ENCODE data around the gene FAM131A.

Gene FAM131A

GRCh38 chr3:184360070-184360928 lies 22.9 kb downstream of the FAM131A start:
- TF ChIP-seq TAF1 (IDR thresholded peaks at IDR 0.05; ENCODE audit: low read depth, low read length) (no peak), POU2F2 (IDR thresholded peaks at IDR 0.05; ENCODE audit: low read depth, low read length) (no peak), POLR2A (IDR thresholded peaks at IDR 0.05; ENCODE audit: low read depth, low read length) (no peak), PAX5 (IDR thresholded peaks at IDR 0.05; ENCODE audit: insufficient read depth, low read length, severe bottlenecking) (no peak), SPI1 (IDR thresholded peaks at IDR 0.05; ENCODE audit: low read depth, low read length) (no peak), POLR2AphosphoS5 (IDR thresholded peaks at IDR 0.05; ENCODE audit: low read depth, low read length) (no peak)
- DNase-seq (ENCODE audit: insufficient read length, low spot score) (no peak), FAIRE-seq (no peak)

DNA sequence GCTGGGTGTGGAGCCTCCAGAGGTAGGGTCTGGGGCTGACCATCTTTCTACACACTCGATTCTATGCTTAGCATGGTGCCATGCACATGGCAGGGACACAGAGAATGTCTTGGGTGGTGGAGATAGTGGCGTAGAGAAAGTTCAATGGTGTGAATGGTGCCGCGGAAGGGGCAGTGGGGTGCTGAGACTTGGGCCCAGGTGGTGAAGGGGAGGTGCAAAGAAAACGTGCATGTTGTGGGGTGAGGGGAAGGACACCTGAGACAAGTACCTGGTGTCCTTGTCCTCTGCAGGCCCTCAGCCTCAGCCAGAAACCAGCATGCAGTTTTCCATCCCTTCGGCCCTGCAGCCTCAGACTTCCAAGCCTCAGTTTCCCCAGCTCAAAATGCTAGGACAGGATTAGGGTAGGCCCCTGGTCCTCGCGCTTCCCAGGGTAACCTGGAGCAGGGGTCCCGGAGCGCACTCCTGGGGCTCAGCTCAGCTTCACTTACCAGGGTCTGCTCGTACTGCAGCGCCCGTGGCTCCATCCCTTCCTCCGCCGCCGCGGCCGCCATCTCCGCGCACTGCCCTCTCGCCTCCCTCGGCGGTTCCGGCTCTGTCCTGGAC lies 23.6 kb downstream of the FAM131A start:
- FAIRE-seq (peak; percentile 38), DNase-seq (ENCODE audit: insufficient read length, low spot score) (no peak)
- TF ChIP-seq TAF1 (IDR thresholded peaks at IDR 0.05; ENCODE audit: low read depth, low read length) = no peak
- TF ChIP-seq PAX5 (IDR thresholded peaks at IDR 0.05; ENCODE audit: insufficient read depth, low read length, severe bottlenecking) = no peak
- no peak for TF ChIP-seq SPI1 (IDR thresholded peaks at IDR 0.05; ENCODE audit: low read depth, low read length)
- TF ChIP-seq POU2F2 (IDR thresholded peaks at IDR 0.05; ENCODE audit: low read depth, low read length) = no peak
- TF ChIP-seq POLR2A (IDR thresholded peaks at IDR 0.05; ENCODE audit: low read depth, low read length) = no peak
- no peak for TF ChIP-seq POLR2AphosphoS5 (IDR thresholded peaks at IDR 0.05; ENCODE audit: low read depth, low read length)

DNA sequence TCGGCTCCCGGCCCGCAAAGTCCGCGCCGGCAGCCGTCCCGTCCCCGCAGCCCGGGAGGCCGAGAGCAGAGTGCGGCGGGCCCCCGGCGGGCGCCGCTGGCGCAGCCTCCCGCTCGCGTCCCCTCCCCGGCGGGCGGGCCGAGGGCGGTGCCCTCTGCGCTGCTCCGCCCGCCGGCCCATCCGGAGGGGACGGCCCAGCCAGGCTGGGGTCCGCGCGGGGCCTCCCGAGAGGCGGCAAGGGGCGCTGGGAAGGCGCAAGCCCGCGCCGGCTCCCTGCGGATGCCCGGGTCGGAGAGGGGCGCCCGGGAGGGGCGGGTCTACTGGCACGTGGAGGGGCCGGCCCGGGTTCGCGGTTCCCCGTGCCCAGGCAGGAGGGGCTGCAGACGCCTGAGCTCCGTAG lies 24.1 kb downstream of the FAM131A start, which contains the start of the genes CLCN2 and POLR2H:
Gene CLCN2, minus strand, starts transcription at position 74 of the 400 bp plus-strand sequence. CDS start 126 bp downstream, outside the sequence.
Gene POLR2H, plus strand, starts transcription at position 179 of the 400 bp plus-strand sequence. CDS start 1,783 bp downstream, outside the sequence.
- TF ChIP-seq POU2F2 (IDR thresholded peaks at IDR 0.05; ENCODE audit: low read depth, low read length) (no peak), TAF1 (IDR thresholded peaks at IDR 0.05; ENCODE audit: low read depth, low read length) (no peak), POLR2AphosphoS5 (IDR thresholded peaks at IDR 0.05; ENCODE audit: low read depth, low read length) (no peak), PAX5 (IDR thresholded peaks at IDR 0.05; ENCODE audit: insufficient read depth, low read length, severe bottlenecking) (no peak), SPI1 (IDR thresholded peaks at IDR 0.05; ENCODE audit: low read depth, low read length) (no peak), POLR2A (IDR thresholded peaks at IDR 0.05; ENCODE audit: low read depth, low read length) (no peak)
- no peak for DNase-seq (ENCODE audit: insufficient read length, low spot score)
- peak; percentile 71 for FAIRE-seq

GRCh38 chr3:184361932-184362667 lies 24.7 kb downstream of the FAM131A start:
- peak; percentile 59 for FAIRE-seq
- TF ChIP-seq POLR2A (IDR thresholded peaks at IDR 0.05; ENCODE audit: low read depth, low read length) (no peak), SPI1 (IDR thresholded peaks at IDR 0.05; ENCODE audit: low read depth, low read length) (no peak), POU2F2 (IDR thresholded peaks at IDR 0.05; ENCODE audit: low read depth, low read length) (no peak), PAX5 (IDR thresholded peaks at IDR 0.05; ENCODE audit: insufficient read depth, low read length, severe bottlenecking) (no peak), POLR2AphosphoS5 (IDR thresholded peaks at IDR 0.05; ENCODE audit: low read depth, low read length) (no peak), TAF1 (IDR thresholded peaks at IDR 0.05; ENCODE audit: low read depth, low read length) (no peak)
- DNase-seq (ENCODE audit: insufficient read length, low spot score) = no peak

DNA sequence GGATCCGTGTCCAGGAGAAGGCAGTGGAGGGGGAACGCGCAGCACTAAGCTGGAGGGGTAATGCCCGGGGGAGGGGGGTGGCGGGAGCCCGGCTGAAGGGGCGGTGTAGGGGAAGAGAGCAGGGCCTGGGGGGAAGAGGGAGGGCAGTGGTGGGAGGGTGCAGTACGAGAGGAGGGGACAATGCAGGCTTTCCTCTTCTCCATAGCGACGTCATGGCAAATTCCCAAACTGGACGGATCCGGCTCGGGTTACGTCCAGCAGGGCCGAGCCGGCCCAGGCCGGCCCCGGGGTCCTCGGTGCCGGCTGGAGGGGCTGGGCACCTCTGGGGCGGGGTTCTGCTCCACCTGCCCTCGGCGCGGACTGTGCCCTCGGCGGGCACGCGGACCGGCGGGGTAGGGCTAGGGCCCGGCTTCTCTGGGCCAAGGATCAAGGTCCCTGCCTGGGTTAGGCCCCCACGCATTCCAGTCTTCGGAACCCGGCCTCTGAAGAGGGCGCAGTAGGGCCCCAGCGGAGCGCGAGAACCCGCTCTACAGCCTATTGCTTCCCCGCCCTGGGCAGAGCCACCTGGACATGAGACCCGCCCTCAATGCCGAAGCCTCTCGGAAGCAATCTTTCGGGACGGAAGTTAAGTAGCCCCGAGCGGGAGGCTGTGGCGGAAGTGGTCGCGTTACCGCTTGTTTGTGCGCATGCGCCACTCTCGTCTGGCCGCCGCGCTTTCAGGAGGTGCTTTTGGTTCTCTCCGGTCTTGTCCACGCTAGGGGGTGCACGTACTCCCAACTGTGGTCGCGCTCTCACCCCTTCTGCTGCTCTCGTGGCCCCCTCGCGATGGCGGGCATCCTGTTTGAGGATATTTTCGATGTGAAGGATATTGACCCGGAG lies 25.5 kb downstream of the FAM131A start:
- TF ChIP-seq SPI1 (IDR thresholded peaks at IDR 0.05; ENCODE audit: low read depth, low read length) (0 out of 2 replicates have a peak, but pooled peaks have one; percentile 28), TAF1 (IDR thresholded peaks at IDR 0.05; ENCODE audit: low read depth, low read length) (peak; percentile 74; the same call in 1 of the 2 replicates), POLR2A (IDR thresholded peaks at IDR 0.05; ENCODE audit: low read depth, low read length) (peak; percentile 90), POU2F2 (IDR thresholded peaks at IDR 0.05; ENCODE audit: low read depth, low read length) (no peak), POLR2AphosphoS5 (IDR thresholded peaks at IDR 0.05; ENCODE audit: low read depth, low read length) (peak; percentile 88), PAX5 (IDR thresholded peaks at IDR 0.05; ENCODE audit: insufficient read depth, low read length, severe bottlenecking) (no peak)
- peak; percentile 99 for FAIRE-seq
- peak; percentile 94 for DNase-seq (ENCODE audit: insufficient read length, low spot score)

GRCh38 chr3:184366619-184367289 lies 29.4 kb downstream of the FAM131A start:
- FAIRE-seq = no peak
- TF ChIP-seq POU2F2 (IDR thresholded peaks at IDR 0.05; ENCODE audit: low read depth, low read length) (no peak), POLR2A (IDR thresholded peaks at IDR 0.05; ENCODE audit: low read depth, low read length) (no peak), TAF1 (IDR thresholded peaks at IDR 0.05; ENCODE audit: low read depth, low read length) (no peak), PAX5 (IDR thresholded peaks at IDR 0.05; ENCODE audit: insufficient read depth, low read length, severe bottlenecking) (no peak), POLR2AphosphoS5 (IDR thresholded peaks at IDR 0.05; ENCODE audit: low read depth, low read length) (no peak), SPI1 (IDR thresholded peaks at IDR 0.05; ENCODE audit: low read depth, low read length) (no peak)
- no peak for DNase-seq (ENCODE audit: insufficient read length, low spot score)

GRCh38 chr3:184368116-184368515 lies 30.7 kb downstream of the FAM131A start:
- FAIRE-seq = no peak
- TF ChIP-seq TAF1 (IDR thresholded peaks at IDR 0.05; ENCODE audit: low read depth, low read length) = no peak
- no peak for TF ChIP-seq POU2F2 (IDR thresholded peaks at IDR 0.05; ENCODE audit: low read depth, low read length)
- no peak for TF ChIP-seq POLR2A (IDR thresholded peaks at IDR 0.05; ENCODE audit: low read depth, low read length)
- TF ChIP-seq SPI1 (IDR thresholded peaks at IDR 0.05; ENCODE audit: low read depth, low read length) = no peak
- no peak for TF ChIP-seq PAX5 (IDR thresholded peaks at IDR 0.05; ENCODE audit: insufficient read depth, low read length, severe bottlenecking)
- no peak for TF ChIP-seq POLR2AphosphoS5 (IDR thresholded peaks at IDR 0.05; ENCODE audit: low read depth, low read length)
- no peak for DNase-seq (ENCODE audit: insufficient read length, low spot score)

All from GM12891 (cell line).